NCI-H2081 (cell line): Measurements from ENCODE around the gene ZFYVE21.

Experiments
- DNase-seq, 2 experiments: peaks; one replicate each; lab custom pipeline; 2025; lab: John Stamatoyannopoulos, UW

Gene ZFYVE21

GRCh38 chr14:103725001-103725682, 9.5 kb downstream of the ZFYVE21 start:
- no peak for DNase-seq

DNA sequence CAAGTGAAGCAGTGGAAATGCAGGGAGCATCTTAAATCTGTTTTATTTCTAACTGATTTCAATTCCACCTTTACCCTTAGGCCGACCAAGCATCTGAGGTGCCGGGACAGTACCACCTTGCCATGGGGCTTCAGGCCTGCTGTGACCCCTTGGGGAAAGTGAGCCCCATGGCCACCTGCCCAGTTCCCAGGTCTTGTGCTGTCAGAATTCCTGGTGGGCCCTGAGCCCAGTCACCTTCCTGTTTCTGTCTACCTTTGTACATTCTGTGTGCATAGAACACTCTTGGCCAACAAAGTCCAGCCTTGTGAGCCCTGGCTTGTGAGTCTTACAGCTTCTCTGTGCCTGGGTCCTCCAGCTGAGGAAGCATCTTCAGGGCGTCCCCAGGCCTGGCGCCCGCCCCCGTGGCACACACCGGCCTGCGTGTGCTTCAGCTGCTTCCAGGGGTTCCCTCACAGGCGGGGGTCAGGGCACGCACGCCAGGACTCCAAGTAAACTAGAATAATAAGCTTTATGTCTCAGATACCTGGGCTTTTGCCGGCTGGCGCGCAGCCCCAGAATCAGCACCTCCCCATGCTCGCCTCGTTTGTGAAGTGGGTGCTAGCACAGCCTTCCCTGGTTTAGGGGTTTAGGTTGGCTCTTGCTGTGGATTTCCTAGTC, 10.3 kb downstream of the ZFYVE21 start:
- no peak for DNase-seq

GRCh38 chr14:103726474-103726873, 10.9 kb downstream of the ZFYVE21 start:
- no peak for DNase-seq

DNA sequence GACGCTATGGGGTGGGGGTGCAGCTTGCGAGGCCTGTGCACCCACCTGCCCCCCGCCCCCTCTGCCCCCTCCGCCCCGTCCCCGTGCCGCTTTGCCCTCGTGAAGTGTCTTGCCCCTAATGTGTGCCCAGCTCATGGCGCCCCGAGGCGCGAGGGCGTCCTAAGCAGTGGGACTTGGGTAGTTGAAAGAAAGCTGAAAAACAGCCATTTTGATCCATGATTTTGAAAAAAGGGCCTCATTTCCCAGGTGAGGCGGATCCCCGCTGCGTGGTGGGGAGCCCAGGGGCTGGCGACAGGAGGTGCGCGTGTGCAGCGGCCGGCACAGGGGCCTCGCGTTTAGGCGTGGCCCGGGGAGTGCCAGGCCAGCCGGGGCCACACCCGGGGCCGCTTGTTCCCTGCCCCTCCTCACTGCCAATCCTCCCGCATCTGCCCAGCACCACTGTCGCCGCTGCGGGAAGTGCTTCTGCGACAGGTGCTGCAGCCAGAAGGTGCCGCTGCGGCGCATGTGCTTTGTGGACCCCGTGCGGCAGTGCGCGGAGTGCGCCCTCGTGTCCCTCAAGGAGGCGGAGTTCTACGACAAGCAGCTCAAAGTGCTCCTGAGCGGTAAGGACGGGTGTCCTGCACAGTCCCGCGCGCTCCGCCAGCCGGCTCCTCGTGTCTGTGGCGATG, 11.8 kb downstream of the ZFYVE21 start:
- DNase-seq, result no peak

GRCh38 chr14:103728141-103728540, 12.5 kb downstream of the ZFYVE21 start:
- no peak for DNase-seq

DNA sequence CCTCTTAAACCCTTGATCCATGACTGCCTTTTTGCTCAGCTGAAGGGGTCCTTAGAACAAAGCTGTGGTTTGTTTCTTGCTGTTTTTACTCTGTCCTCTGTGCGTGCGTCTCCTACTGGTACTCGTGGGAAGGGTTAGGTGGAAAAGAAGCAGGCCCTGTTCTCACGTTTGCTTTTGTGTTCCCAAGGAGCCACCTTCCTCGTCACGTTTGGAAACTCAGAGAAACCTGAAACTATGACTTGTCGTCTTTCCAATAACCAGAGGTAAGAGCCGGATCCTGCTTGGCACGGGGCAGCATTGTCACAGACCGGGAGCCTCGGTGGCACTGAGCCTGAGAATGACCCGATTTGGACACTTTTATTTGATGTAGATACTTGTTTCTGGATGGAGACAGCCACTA, 13.1 kb downstream of the ZFYVE21 start:
- no peak for DNase-seq

DNA sequence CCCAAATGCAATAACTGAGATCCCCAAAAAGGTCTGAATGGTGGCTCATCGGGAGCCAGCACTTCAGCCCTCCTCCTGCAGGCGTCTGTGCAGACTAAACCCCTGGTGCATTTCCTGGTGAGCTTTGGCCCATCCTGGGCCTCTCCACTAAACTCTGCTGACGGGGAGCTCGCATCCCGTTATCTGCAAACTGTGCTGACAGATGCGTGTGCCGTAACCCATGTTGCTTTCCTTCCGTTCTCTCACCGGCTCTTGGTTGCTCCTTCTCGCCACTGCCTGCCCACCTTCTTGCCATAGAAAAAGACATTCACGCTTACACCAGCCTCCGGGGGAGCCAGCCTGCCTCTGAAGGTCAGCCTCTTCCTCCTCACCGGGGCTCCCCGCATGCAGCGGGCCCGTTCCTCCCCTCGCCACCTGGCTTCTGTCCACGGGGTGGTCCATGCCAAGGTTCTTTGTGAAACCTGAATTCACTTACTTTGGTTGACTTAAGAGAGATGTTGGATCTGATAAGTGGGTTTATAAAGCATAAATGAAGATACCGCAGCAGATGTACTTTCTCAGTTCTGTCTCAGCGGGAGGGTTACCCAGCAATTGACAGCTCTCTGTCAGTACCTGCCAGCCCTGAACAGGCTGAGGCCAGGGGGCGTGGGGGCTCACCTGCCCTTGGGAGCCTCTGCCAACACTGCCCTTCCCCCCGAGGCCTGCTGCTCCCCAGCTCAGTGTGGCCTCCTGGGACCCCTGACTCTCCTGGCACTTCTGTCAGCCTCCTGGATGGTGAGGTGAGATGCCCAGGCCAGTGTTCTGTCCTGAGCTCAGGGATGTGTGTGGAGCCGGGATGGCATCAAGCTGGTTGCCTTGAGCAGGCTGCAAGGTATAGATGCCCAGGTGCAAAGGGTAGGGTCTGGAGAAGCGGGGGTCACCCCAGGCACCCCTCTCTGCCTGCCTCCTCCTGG, 14.2 kb downstream of the ZFYVE21 start:
- peak in 1 of 2 experiments; percentile 54 for DNase-seq

- no peak for DNase-seq
These were observed 15.0 kb downstream of the ZFYVE21 start for GRCh38 chr14:103730490-103731035.

DNA sequence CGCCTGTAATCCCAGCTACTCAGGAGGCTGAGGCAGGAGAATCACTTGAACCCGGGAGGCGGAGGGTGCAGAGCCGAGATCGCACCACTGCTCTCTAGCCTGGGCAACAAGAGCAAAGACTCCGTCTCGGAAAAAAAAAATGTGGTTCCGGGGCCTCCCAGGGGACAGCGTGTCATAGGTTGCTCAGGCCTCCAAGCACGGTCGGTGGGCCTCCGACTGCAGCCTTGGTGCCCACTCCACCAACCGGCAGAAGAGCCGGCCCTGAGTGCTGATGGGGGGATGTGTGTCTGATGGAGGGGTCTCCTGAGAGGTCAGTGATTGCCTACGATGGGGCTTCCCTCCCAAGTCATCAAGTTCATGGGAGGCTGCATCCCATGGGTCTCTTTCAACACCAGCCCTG, 15.9 kb downstream of the ZFYVE21 start:
- no peak for DNase-seq

GRCh38 chr14:103731916-103732867, 16.6 kb downstream of the ZFYVE21 start:
- DNase-seq, result no peak

DNA sequence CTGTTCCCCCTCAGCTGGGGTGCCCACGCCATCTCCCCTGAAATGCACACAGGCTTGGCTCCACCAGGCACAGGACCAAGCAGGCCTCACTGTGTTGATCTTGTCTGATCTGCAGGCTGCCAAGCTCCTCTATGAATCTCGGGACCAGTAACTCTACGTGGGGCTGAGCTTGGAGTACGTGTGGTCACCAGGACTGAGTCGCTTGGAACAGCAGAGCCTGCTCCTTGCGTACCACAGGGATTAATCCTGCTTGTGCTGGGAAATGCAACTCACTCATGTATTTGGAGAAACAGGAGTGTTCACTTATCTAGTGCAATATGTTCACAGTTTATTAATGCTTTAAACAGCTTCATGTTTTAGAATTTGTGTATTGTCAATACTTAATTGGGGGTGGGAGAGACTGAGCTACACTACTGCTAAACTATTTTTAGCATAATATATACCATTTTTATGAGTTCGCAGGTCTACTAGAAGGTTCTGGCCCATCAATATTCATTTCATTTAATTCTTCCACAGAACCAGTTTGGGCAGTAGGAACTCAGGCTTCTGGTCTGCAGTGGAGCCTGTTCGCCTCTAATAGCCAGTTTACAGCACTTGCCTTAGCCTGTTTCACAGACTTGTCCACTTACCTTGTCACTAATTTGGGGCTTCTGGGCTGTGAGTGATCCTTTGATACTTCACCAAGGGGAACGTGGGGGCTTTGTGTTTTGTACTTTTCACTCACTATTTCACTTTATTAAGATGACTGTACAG, 17.4 kb downstream of the ZFYVE21 start:
- DNase-seq, result no peak

- no peak for DNase-seq
These were observed 18.0 kb downstream of the ZFYVE21 start for GRCh38 chr14:103733651-103734050.

DNA sequence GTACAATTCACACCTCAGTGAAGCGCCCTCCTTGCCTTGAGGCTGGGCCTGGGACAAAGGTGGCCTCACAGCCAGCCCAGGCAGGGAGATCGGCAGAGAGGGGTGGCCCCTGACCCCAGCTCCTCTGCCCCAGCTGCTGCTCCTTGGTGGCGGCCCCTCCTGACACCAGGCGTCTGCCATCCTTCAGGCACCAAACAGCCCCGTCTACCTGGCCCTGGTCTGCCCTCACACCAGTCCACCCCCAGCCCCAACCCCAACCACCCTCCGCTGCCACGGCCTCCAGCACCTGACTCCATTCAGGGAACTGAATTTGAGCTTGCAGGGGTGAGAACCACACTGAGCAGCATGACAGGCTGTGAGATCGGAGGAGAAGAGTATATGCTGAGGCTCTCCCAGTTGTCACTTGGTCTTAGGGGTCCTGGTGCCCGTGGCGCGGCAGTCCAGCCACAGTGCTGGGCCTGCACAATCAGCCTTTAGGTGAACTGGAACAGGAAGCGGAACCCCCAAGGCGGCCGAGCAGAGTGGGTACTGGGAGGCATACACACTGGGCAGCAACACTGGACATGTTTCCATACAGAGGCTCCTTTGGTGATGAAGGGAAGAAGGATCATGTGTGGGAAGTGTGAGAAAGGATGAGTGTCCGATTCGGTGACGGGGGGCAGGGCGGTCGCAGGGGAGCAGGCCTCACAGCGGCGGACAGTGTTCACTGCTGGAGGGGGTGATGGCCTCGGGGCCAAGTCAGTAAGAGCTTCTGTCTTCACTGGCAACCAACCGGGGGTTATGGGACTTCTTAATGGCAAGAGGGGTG, 18.7 kb downstream of the ZFYVE21 start:
- no peak for DNase-seq

GRCh38 chr14:103735022-103735421, 19.4 kb downstream of the ZFYVE21 start:
- DNase-seq, result no peak

DNA sequence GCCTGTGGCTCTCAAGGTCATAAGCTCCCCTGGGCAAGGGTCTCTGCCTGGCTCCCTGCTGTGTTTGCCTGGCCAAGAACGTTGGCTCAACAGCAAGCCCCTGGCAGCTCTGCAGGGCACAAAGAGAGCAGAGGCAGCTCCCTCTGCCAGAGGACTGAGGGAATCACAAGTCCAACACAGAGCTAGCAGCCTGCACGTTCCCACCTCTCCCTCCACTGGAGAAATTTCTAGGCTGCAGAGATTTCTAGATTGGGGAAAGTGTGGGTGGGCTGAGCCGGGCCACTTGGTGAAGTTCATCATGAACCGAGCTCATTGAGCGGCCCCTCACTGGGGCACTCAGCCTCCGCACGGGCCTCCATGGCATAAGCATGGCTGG, 19.8 kb downstream of the ZFYVE21 start:
- no peak for DNase-seq

- DNase-seq, result no peak
These were observed 20.4 kb downstream of the ZFYVE21 start for GRCh38 chr14:103735815-103736545.

DNA sequence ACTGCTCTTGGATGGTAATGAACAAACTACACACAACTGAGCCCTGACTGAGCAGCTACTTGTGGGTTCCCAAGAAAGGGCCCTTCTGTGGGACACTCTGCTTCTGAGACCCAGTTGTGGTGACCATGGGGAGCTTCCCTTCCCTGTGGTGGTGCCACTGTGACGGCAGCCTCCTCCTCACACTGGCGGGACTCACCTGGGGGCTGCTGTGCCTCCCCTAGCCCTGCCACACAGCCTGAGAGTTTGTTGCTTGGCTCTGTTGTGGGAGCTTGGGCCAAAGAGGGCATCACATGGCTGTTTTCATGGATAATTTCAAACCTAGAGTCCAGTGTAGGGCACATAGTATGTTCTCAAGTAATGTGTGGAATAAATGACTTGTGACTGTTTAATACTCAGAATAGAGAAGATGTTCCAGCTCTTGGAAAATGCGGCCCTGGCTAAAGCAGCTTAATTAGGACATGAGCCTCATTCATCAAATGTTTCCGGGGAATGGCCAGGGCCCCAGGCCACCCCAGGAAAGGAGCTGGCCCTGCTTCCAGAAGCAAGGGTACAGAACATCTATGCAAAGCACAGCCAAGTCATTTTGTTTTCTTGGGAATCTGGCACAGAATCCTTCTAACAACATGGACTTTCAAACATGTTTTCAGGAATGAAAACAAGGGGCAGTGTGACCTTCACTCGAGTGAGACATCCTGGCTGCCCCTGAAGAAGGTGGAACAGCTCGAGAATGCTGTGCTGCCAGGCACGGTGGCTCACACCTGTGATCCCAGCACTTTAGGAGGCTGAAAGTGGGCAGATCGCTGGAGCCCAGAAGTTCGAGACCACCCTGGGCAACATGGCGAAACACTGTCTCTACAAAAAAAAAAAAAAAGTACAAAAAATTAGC, 21.2 kb downstream of the ZFYVE21 start:
- DNase-seq, result no peak
